Glomerular visceral epithelial cell (primary cell): Measurements from ENCODE around the gene SIGLEC11.
A peak's percentile ranks its signal among the peaks of the same experiment; 100 is the strongest.
"Not testable (repeated sequence)": the region's sequence is repeated elsewhere in the genome, so short reads cannot be mapped to it uniquely, and the experiment has no call there.

Source experiments
- DNase-seq: peaks from one replicate; pipeline ENCODE4 v3.0.0-alpha.2; 2016; ENCODE audit errors: extremely low spot score

SIGLEC11 gene

DNA sequence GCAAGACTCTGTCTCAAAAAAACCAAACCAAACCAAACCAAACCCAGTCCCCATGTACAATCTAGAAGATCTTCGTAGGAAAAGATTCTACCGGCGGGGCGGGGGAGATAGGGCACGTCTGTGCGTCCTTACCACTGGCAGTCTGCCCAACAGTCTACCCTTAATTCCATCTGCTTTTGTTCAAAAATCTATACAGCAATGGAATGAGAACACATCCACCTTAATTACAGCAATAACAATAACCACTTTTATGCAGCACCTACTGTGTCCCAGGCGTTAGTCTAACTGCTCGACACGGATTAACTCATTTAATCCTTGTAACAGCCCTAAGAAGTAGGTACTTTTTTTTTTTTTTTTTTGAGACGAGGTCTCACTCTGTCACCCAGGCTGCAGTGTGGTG lies 34.5 kb downstream of the SIGLEC11 start:
- DNase-seq, result no peak

DNA sequence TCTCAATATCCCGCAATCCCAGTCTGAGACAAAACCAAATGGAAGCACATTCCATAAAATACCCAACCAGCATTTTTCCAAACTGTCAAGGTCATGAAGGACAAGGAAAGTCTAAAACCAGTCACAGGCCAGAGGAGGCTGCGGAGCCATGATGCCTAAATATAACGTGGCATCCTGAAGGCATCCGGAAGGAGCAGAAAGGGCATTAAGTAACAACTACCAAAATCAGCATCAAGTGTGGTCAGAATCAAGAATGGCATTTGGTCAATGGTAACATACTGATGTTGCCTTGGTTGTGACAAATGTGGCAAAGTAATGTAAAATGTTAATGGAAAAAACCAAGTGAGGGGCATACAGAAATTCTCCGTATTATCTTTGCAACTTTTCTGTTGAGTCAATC lies 35.5 kb downstream of the SIGLEC11 start:
- no peak for DNase-seq

DNA sequence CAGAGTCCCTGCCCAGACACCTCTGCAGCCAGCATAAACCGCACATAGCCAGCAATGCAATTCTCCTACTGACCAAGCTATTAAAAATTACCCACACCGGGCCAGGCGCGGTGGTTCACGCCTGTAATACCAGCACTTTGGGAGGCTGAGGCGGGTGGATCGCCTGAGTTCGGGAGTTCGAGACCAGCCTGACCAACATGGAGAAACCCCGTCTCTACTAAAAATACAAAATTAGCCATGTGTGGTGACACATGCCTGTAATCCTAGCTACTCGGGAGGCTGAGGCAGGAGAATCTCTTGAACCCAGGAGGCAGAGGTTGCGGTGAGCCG lies 36.1 kb downstream of the SIGLEC11 start:
- not testable (repeated sequence) for DNase-seq

DNA sequence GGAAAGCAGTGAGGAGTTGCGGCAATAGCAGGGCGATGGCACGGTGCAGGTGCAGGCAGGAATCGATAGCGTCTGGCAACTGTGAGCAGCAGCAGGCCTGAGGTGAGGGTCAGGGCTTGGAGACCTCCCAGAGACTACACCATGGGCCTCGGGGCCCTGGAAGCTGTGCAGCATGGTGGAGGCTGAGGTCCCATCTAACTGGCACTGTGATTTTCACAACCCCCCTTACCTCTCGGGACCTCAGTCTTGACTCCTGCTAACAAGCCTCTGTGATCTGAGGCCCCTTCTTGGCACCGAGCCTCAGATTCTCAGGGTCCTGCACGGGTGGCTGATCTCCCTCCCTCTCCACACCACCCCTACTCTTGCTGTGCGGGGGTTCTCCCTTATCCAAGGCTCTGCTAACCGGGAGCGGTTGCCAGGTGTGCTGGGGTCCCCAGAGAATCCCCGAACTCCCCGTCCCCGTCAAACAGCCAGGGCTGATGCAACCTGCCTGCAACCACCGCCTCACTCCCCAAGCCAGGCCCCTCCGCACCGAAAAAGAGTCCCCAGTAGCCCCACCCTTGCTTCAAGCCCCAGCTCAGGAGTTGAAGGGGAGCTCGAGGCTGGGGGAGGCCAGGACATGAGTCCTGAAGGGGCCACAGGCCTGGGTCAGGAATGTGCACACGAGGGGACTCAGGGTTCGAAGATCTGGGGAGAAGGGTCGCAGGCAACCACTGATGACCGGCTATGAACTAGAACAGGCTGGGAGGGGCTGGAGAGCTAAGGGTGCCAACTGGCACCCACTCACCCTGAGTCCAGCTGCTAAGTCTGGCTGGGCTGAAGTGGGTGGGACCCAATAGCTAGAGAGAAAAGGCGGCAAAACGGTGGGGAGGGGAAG lies 36.7 kb downstream of the SIGLEC11 start:
- no peak for DNase-seq

DNA sequence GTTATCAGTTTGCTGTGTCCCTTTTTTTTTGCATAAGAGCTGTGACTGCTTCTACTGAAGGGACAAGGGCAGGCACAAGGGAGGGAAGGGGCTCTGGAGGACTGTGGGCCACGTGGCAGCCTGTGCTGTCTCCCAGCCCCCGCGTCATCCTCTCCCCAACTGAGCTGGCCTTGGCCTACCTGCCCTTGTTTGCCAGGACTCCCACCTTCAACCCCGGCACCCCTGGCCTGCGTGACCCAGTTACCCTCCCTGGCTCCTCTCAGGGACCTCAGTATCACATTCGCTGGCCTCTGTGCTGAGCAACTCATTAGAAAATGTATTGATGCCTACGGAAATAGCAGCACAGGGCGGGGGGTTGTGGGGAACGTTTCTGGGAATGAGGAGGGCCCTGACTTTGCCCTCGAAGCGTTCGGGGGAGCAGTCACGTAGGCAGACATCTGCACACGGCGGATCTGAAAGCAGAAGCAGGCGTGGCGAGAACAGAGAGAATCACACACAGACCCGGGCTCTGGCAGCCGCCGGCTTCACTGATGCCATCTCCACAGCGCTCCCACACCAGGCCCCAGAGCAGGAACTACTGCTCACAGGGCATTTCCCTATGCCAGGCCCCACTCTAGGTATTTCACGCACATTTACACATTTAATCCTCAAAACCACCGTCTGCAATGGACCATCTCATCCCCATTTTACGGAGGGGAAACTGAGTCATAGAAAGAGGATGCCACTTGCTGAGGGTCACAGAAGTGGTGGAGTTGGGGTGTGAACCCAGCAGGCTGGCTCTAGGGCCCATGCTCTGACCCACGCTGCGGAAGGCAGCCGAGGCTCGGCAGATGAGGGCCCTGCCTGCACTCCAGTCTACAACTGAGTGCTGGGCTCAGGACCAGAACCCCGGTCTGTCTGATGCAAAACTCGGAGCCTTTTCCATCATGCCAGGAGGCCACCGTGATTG lies 37.6 kb downstream of the SIGLEC11 start:
- DNase-seq, result no peak

DNA sequence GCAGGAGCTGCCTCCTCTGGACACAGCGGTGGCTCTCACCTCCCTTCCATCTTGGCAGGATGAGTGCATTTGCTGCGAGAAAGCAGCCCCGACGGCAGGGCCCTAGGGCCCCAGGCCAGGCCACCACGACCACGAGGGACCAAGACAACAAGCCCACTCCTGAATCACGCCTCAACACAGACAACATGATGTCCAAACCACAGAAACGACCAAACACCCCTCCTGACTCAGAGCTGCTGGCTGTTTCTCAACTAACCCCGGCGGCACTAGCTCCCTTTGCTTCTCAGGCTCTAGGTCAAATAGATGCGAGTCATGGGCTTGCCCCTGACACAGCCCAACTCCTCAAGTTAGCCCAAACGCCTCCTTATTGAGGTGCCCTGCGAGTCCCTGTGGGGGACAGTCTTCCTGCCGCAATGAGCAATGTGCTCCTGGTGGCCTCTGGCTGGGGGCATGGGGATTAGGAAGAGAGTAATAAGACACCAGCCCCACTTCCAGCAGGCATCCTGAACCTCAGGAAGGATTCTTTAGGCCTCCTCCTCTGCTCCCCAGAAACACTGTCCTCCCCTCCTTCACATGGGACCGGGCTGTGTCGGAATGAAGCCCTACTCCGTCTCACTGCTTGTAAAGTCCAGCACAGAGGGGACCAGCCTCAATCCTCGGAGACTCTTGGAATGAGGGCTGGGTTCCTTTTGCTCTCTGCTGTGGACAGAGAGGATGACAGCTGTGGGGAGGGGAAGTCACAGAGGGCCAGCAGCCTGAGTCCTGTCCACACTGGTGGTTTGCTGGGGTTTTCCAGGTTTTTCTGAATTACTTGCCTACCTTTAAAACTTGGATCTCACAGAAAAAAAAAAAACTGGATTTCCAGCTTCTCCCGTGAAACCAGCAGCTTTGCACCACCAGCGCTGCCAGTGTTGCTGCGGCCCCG lies 38.8 kb downstream of the SIGLEC11 start:
- DNase-seq, result peak; percentile 65

DNA sequence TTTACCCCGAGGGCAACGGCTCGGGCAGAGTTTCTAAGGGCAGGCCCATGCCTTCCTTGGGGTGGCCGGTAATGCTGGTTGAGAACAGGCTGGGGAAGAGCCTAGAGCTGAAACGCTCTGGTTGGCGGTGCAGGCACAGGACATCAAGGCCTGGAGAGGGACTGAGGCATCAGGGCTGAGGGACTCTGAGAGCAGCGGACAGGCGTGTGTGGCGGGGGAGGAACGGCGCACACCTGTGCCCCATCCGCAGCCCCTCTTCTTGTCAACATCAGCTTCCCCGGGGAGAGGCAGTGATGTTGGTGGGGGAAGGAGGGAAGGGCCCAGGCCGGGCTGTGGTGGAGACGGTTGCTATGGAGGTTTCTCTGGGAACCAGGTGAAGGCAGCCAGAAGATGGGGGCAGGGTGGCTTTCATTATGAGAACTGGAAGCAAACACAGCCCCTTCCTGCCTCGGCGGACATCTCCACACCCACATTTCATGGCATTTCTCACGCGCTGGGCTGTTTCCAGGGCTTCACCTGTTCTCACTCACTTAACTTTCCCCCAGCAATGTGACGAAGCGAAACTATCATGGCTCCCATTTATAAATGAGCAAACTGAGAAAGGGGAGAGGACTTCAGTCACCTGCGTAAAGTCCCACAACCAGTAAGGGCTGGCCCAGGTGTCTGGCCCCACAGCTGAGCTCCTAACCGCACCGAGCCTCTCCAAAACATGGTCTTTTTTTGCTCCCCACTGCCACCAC lies 40.2 kb downstream of the SIGLEC11 start:
- no peak for DNase-seq

DNA sequence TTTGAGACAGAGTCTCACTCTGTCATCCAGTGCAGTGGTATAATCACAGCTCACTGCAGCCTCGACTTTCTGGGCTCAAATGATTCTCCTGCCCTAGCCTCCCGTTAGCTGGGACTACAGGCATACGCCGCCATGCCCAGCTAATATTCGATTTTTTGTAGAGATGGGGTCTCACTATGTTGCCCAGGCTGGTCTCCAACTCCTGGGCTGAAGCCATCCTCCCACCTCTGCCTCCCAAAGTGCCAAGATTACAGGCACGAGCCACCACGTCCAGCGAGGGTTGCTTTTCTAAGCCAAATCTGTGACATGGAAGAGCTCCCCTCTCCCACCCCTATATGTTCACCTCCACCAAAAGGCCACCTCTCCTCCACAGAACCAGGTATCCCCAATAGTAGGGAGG lies 42.9 kb downstream of the SIGLEC11 start:
- DNase-seq, result no peak

DNA sequence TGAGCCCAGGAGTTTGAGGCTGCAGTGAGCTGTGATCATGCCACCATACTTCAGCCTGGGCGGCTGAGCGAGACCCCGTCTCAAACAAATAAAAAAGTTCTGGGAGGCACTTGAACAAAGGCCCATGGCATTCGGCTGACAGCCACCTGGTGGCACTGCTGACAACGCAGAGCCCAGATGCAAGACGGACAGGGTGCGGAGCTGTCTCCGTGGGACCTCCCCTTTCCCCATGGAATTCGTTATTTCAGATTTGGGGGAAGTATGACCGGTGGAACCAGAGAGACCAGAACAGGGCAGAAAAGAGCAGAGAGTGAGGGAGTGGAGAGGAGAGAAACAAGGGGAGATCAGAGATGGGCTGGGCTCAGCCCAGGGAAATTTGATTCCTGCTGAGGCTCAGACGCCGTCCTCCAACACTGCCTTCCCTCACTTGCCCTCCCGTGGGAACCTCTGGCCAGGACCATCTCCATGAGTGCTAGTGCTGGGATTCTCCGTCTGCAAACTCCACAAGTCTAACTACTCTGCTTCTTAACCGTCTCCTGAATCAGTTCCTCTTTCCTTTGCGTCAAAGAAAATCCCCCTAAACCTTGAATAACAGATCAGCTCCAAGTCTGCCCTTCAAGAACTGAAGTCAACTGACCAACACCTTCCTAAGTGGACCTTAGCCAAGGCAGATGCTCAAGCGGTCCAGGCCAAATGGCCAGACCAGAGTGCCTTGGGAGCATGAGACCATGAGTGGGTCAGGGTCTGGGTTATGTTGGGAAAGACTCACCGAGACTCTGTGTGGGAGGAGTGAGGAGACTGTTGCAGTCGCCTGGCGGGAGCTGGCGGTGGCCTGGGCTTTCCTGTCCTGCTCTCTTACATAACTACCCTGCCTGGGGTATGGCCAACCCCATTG lies 43.9 kb downstream of the SIGLEC11 start:
- no peak for DNase-seq

DNA sequence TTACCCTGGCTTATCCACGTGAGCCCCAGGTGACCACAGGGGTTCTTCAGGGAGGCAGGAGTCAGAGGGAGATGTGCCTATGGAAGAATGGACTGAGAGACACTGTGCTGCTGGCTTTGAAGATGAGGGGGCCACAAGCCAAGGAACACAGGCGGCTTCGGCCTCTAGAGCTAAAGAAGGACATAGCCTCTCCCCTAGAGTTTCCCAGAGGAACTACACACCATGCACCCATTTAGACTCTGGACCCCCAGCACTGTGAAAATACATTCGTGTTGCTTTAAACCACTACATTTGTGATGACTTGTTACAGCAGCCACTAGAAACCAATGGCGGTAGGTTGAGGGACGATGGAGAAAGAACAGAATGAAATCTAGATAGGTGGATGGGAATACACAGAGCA lies 45.7 kb downstream of the SIGLEC11 start:
- no peak for DNase-seq

DNA sequence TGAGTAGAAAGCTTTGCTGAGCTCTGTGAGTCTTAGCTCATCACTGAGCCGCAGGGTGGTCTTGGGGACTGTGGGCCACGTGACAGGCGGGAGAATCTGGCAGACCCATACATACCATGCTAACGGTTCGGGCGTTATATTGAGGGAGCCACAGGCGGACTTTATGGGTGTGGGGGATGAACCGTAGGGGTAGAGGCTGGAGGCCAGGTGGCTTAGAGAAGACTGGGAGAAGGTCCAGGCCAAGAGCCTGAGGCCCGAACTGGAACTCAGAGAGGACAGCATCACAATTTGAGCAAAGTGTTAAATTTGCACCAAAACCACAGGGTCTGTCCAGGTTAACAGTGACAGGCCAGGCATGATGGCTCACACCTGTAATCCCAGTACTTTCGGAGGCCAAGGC lies 47.3 kb downstream of the SIGLEC11 start:
- DNase-seq, result no peak

DNA sequence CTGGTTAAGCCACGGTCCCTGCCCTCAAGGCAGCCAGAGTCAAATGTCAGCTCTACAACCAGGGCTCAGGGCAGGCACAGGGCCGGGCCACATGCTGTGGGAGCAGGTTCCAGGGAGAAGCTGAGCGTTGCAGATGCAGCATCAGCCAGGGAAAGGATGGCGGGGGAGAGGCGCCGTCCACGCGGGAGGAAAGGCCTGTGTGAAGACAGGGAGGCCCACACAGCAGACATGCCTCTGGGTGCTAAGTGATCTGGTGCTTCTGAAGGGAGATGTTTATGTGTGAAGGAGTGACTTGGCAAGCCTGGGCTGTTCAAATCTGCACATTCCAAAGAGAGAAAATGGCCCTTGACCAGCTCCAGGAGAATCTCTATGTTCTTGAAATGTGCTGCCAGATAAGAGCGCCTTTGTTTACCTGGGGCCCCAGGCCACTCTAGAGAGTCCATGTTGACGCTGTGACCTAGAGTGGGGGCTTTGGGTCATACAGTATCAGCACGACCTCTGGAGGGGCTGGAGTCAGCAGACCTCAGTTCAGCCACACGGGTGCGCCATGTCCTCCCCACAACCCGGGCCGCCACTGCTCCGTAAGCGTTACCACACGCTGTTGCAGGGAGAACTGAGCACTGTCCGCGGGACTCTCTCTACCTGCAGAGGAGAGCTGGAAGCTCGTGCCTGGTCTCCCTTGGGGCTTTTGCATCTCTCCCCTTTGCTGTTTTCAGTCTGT lies 47.8 kb downstream of the SIGLEC11 start:
- no peak for DNase-seq

DNA sequence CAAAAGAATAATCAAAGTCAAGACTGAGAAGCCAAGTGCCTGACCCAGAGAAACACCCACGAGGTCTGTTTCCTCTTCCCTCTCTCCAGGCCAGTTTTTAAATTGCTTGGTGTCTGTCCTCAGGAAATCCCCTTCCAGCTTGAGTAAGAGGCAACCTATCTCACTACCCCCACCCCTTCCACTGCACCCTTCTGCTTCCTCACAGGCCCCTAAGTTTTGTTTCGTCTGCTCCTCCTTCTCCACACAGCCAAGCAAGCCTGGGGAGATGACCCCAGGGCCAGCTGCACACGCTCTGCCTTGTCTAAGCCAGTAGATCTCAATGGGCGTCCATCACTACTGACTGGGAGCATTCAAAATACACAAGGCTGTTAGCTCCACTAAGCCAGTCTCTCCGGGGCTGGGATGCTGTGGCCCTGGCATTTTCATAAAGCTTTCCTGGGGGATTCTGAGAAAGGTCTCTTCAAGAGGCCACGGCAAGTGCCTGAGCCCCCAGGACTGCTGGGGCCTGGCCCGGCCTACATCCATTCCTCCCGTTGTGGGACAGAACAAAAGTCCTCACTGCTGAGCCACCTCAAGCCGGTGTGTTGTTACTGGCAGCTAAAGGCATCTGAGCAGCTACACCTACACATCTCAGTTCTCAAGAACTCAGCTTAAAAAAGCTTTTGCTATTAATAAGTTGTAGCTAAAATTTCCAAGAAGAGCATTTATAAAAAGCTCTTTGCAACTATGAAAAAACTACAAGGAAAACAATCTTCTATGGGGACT lies 49.4 kb downstream of the SIGLEC11 start:
- DNase-seq, result no peak

DNA sequence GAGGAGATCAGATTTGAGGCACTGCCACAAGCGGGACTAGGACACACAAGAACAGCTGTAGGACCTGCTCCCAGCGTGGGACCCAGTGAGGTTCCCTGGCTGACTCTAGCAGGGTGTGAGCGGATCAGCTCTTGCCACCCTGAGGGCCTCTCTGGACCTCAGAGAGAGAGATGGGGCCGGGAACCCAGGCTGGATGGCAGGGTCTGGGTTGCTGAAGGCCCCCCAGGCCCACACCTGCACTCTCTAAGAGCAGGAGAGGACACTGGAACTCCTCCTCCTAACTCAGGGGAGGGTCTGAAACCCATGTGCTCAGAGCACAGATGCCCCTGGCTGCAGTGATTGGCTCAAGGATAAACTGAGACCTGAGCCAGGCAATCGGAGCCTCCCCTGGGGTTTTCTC lies 50.8 kb downstream of the SIGLEC11 start:
- DNase-seq, result no peak

DNA sequence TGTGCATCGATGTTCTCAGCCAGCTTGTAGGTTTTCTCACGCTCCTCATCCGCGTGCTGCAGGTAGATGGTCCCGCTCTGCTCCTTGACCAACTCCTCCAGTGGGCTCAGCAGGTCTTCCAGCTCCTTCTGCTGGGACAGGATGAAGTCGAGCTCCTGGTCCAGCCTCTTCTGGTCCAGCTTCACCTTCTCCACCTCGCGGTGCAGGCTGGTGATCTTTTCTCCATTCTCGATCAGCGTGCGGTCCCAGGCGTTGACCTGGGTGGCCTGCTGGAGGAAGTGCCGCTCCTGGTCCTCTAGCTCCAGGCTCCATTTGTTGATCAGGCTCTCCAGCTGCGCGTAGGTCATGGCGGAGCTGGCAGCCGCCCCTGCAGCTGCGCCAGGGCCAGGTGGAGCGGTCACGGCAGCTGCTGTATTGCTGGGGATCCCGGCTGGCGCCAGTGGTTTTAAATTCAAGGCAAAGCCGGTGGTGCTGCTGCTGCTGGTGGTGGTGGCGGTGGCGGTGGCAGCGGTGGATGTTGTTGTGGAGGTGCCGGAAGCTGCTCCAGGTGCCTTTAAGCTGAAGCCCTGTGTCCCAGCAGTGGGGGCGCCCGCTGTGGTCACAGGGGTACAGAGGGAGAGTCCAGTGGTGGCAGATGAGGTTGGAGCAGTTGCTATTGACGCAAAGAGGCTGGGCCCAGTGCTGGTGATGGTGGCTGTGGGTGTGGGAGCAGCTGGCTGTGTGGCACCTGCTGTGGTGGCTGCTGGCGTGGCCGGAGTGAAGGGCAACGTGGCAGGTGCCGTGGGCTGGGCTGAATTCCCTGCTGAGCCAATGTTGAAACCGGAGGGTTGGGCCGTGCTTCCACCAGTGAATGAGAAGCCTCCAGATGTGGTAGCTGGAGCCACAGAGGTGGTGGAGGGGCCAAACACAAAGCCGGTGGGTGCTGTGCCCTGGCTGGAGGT lies 52.2 kb downstream of the SIGLEC11 start:
- no peak for DNase-seq

DNA sequence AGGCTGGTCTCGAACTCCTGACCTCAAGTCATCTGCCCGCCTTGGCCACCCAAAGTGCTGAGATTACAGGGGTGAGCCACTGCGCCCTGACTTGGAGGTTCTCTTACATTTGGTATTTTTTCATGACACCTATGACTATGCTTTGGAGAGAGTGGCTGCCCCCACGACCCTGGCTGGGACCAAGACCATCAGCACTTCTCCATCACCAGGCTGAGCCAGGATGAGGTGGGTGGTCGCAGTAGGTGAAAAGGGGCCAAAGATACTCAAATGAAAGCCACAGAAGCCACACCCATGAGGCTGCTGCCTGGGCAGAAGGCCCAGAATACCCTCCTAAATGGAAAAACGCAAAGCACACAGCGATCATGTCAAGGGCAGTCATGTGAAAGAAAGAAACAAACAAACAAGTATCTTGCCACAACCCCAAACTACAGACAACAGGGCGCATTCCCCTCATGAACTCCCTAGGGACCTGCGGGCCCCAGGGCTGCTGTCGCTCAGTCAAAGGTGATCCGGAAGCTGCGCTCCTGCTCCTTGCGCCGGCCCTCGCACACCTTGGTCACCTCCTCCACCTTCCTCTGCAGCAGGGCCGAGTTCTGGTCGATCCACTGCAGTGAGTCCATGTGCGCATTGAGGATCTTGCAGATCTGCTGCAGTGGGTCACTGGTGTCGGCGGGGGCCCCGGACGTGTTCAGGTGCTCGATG lies 53.1 kb downstream of the SIGLEC11 start:
- no peak for DNase-seq
